HG02973 (cell line): ENCODE measurements around the gene POU2F1.

Experiments used
- ATAC-seq: cut with Tn5 transposase; IDR thresholded peaks from one replicate; pipeline ENCODE4 v1.9.1; 2021; ENCODE audit warnings: moderate library complexity; ENCODE audit not compliant: unreplicated experiment

Gene POU2F1

DNA sequence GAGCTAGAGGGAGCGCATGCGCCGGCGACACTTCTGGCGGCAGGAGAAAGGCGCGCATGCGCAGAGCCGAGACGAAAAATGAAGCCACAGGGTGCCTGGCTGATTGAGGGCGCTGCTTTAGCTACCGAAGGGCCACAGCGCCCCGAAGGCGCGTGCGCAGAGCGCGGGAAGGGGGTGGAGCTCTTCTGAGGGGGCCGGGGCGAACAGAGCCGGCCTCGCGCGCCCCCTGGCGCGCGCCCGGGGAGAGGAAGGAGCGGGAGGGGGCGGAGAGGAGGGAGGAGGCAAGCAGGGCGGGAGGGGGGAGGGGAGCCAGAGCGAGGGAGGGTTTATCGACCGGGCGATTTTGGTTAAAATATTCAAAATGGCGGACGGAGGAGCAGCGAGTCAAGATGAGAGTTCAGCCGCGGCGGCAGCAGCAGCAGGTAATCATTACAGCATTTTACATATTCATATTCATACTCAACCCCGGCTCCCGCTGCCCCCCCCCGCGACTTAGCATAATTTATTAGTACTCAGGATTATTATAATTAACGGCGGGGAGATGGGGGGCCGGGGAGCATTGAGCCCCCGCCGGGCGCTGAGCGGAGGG lies at the start of gene POU2F1:
POU2F1 (plus strand) TSS at position 350 of the 589 bp plus-strand sequence; CDS start at position 362, 12 bp downstream.
- peak; percentile 52 for ATAC-seq

DNA sequence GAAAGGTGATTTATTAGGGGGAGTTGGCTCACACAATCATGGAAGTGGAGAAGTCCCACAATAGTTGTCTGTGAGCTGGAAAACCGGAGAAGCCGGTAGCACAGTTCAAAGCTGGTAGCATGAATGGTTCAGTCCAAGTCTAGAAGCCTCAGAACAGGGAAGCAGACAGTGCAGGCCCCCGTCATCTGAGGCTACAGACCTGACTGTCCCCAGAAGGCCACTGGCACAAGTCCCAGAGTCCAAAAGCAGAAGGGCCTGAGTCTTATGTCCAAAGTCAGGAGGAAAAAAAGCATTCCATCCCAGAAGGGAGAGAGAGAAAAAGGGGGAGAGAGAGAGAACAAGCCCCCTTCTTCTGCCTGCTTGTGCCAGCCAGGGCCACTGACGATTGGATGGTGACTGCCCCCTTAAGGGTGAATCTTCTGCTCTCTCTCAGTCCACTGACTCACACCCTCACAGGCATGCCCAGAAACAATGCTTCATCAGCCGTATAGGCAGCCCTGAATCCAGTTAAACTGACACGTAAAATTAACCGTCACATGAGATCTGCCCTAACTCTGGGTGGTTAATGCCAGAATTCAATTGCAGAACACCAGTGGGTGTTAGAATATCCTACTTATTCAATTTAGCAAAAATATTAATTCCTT lies 49.3 kb upstream of the POU2F1 start:
- ATAC-seq, result no peak

- no peak for ATAC-seq
Observed at GRCh38 chr1:167173516-167174184, 47.0 kb upstream of the POU2F1 start.

- no peak for ATAC-seq
Observed at GRCh38 chr1:167175901-167176300, 44.8 kb upstream of the POU2F1 start.

GRCh38 chr1:167178831-167179230 lies 41.9 kb upstream of the POU2F1 start:
- ATAC-seq, result no peak

- ATAC-seq, result no peak
Observed at GRCh38 chr1:167182571-167183320, 37.9 kb upstream of the POU2F1 start.

DNA sequence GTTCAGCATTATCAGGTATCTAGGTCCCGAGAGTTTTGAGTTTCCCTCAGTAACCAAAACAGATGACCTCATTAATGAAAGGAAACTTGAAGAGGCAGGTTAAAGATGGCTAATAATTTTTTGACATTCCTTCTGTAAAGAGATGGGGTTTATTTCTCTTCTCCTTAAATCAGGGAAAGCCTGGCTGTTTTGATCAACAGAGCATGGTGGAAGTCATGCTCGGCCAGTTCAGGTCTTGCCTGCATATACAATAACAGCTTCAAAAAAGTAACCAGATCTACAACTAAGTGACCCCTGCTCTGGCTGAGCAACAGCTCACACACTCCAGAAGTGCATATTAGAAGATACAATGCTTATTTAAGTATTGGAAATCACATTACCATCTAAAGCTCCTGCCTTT lies 36.6 kb upstream of the POU2F1 start:
- ATAC-seq, result no peak

GRCh38 chr1:167185062-167185461 lies 35.6 kb upstream of the POU2F1 start:
- no peak for ATAC-seq

DNA sequence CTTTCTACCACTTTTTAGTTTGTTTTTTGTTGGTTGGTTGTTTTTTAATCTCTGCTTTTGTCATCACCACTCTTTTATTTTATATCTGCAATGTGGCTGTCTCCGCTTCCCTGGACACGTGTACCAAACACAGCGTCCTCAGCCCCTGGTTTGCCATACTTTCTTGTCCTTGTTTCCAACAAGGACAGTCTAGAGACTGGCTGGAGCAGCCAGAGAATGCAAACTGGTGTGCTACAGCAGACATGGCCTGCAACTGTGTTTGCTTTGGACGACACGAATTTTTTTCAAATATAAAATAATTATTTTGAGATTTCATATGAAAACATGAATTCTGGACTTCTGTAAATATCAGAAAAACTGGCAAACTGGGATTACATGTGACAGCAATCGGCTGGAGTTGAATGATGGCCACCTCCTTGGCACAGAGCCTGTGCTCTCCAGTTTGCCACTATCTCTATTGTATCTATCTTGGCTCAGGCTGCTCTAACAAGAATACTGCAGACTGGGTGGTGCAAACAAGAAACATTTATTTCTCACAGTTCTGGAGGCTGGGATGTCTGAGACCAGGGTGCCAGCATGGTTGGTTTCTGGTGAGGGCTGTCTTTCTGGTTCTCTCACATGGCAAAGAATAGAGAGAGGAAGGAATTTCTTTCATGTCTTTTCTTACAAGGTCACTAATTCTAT lies 34.6 kb upstream of the POU2F1 start:
- no peak for ATAC-seq

- ATAC-seq, result no peak
Observed at GRCh38 chr1:167186771-167187170, 33.9 kb upstream of the POU2F1 start.

- ATAC-seq, result no peak
Observed at GRCh38 chr1:167190747-167191237, 29.9 kb upstream of the POU2F1 start.

DNA sequence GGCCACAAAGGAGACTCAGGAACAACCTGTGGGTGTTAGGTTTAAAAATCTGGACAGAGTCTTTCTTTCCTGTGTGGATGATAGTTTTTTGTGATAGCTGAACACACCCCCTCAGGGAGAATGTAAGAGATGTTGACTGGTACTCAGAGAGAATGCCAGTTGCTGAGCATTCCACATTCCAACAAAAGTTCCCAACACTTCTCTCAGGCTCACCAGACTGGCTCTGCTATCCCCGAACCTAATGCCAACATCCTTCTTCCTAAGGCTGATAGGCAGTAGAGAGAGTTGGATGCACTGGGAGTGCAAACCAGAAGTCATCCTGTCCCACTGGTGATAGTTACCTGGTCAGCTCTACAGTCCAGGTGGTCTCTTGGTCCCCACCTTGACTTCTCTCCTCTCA lies 28.7 kb upstream of the POU2F1 start:
- no peak for ATAC-seq

DNA sequence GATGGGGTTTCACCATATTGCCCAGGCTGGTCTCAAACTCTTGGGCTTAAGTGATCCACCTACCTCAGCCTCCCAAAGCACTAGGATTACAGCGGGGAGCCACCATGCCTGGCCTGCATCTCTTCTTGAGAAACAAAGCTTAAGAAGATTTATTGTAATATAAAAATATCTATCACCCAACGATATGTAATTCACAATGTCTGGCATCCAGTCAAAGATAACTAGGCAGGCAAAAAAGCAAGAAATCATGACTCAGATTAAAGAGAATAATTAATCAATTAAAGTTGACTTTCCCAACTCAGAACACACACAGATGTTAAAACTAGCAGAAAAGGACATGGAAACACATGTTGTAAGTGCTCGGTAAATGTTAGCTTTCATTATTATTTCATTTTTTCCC lies 26.5 kb upstream of the POU2F1 start:
- ATAC-seq, result no peak

DNA sequence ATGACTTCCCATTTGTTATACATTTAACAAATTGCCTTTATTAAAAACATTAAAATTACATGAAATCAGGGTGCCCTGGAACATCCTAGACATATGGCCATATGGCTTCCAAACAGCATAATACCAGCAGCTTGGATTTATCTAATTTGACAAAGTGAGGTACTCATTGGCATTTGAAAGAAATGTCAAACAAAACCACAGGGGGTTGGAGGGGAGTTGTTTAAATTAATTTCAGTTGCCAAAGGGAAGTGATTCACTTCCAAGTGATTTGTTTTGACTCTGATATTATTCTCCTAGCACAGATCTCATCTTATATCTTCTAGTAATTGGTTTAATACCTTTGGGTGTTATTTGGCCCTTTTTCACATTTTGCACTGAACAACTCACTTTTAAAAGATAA lies 24.5 kb upstream of the POU2F1 start:
- ATAC-seq, result no peak

DNA sequence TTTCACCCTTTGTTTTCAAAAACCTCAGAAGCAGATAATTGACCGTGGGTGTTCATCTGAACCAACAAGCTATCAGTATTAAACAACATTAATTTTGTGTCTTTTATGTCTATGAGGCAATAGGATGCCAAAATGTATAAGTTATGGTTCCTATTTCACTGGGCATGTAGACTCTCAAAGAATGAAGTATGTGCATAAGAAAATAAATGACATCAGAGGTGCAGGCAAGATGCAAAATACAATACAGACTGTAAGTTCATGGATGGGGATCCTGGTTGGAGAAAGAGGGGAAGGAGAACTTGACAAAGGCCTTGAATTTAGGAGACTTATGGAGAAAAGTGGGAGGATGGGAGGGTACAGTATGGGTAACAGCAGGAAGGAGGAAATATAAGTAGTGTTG lies 23.4 kb upstream of the POU2F1 start:
- ATAC-seq, result no peak

- no peak for ATAC-seq
Observed at GRCh38 chr1:167197692-167198091, 23.0 kb upstream of the POU2F1 start.

GRCh38 chr1:167198518-167199133 lies 22.1 kb upstream of the POU2F1 start:
- no peak for ATAC-seq

- ATAC-seq, result no peak
Observed at GRCh38 chr1:167199656-167200055, 21.0 kb upstream of the POU2F1 start.

GRCh38 chr1:167200272-167200671 lies 20.4 kb upstream of the POU2F1 start:
- no peak for ATAC-seq

- no peak for ATAC-seq
Observed at GRCh38 chr1:167200749-167201148, 19.9 kb upstream of the POU2F1 start.
